SK-N-SH (cell line): ENCODE measurements around the gene GSE1. TPM values are rescaled to one million over a fixed set of nuclear protein-coding genes. Genes with fewer than 3 reads are reported as not detected.

Experiments used
- CTCF ChIA-PET: fragments of 300-600, 350-600 bp; formaldehyde crosslinking; extraction: SDS; loops from one replicate; lab custom pipeline; 2021; lab: Yijun Ruan, JAX
- POLR2A ChIA-PET: fragments of 350-600 bp; sonication (Branson Sonifier 250); formaldehyde crosslinking; extraction: SDS; loops from one replicate; lab custom pipeline; 2020; ENCODE audit warnings: antibody characterized with exemption, inconsistent platforms; lab: Yijun Ruan, JAX
- DNase-seq: peaks from one replicate; pipeline ENCODE4 v3.0.0; 2012
- H2AFZ ChIP-seq: fragments of 200-600 bp; sonication (generic); 2 replicates; pipeline ENCODE4 v1.8.1; 2016; ENCODE audit warnings: antibody characterized with exemption, mild to moderate bottlenecking, low read depth
- H3F3A ChIP-seq: fragments of 200-600 bp; sonication (generic); replicated peaks from 2 replicates; pipeline ENCODE3; 2016; ENCODE audit warnings: antibody characterized with exemption, mild to moderate bottlenecking; ENCODE audit not compliant: insufficient read depth
- H3K27ac ChIP-seq, 2 experiments: fragments of 200-500 bp in 1 of 2; fragments of 200-600 bp in 1 of 2; sonication (Bioruptor generic) in 1 of 2; sonication (generic), shearing (Covaris generic) in 1 of 2; 2 replicates each; pipeline versions ENCODE4 v1.5.1 to v1.6.1; 2014 to 2016; ENCODE audit warnings: low read depth in 2 of 2, inconsistent platforms in 1 of 2, low read length in 1 of 2, mild to moderate bottlenecking in 1 of 2, mixed read lengths in 1 of 2
- H3K27me3 ChIP-seq: fragments of 200-600 bp; sonication (generic), shearing (Covaris generic); 2 replicates; pipeline ENCODE4 v1.6.1; 2016; ENCODE audit warnings: mixed run types; ENCODE audit not compliant: insufficient read depth
- H3K36me3 ChIP-seq, 2 experiments: fragments of 200-500 bp in 1 of 2; fragments of 200-600 bp in 1 of 2; sonication (Bioruptor generic) in 1 of 2; sonication (generic) in 1 of 2; replicated peaks in 1 of 2; 2 replicates each; pipeline versions ENCODE3 to v1.5.1; 2014 to 2016; ENCODE audit warnings: low read length in 1 of 2, mild to moderate bottlenecking in 1 of 2; ENCODE audit not compliant: insufficient read depth in 2 of 2, control insufficient read depth in 1 of 2
- H3K4me1 ChIP-seq, 2 experiments: fragments of 200-500 bp in 1 of 2; fragments of 200-600 bp in 1 of 2; sonication (Bioruptor generic) in 1 of 2; sonication (generic), shearing (Covaris generic) in 1 of 2; 2 replicates each; pipeline versions ENCODE4 v1.5.1 to v1.6.1; 2014 to 2016; ENCODE audit warnings: low read depth in 1 of 2, low read length in 1 of 2, mixed run types in 1 of 2; ENCODE audit not compliant: insufficient read depth in 2 of 2, control insufficient read depth in 1 of 2
- H3K4me2 ChIP-seq: fragments of 200-600 bp; sonication (generic), shearing (Covaris generic); 2 replicates; pipeline ENCODE4 v1.6.1; 2017; ENCODE audit warnings: mixed run types
- H3K4me3 ChIP-seq, 2 experiments: fragments of 200-500 bp in 1 of 2; fragments of 200-600 bp in 1 of 2; sonication (Bioruptor generic) in 1 of 2; sonication (generic), shearing (Covaris generic) in 1 of 2; 2 replicates each; pipeline versions ENCODE4 v1.5.1 to v1.8.1; 2014 to 2016; ENCODE audit warnings: low read depth in 2 of 2, inconsistent platforms in 1 of 2, low read length in 1 of 2, mild to moderate bottlenecking in 1 of 2, mixed read lengths in 1 of 2, moderate library complexity in 1 of 2
- H3K79me2 ChIP-seq: fragments of 200-600 bp; sonication (generic); 2 replicates; pipeline ENCODE4 v1.8.1; 2017; ENCODE audit warnings: mild to moderate bottlenecking; ENCODE audit not compliant: insufficient read depth
- H3K9ac ChIP-seq: fragments of 200-600 bp; sonication (generic); 2 replicates; pipeline ENCODE4 v1.6.1; 2017; ENCODE audit warnings: mixed run types
- H3K9me2 ChIP-seq: fragments of 200-600 bp; sonication (generic); 2 replicates; pipeline ENCODE4 v1.6.1; 2017; ENCODE audit warnings: mixed run types
- H3K9me3 ChIP-seq: fragments of 200-600 bp; sonication (generic); 2 replicates; pipeline ENCODE4 v1.6.1; 2017; ENCODE audit warnings: mixed run types, mild to moderate bottlenecking, moderate library complexity
- H4K20me1 ChIP-seq: fragments of 200-600 bp; sonication (generic); 2 replicates; pipeline ENCODE4 v1.6.1; 2017; ENCODE audit warnings: mild to moderate bottlenecking, mixed run types; ENCODE audit not compliant: insufficient read depth
- CHD2 ChIP-seq: fragments of 150-350 bp; IDR thresholded peaks from 2 replicates; pipeline ENCODE4 v1.6.1; 2018; ENCODE audit warnings: low read length; ENCODE audit not compliant: partially characterized antibody
- ELF1 ChIP-seq: IDR thresholded peaks from 2 replicates; pipeline ENCODE4 v1.4.0; 2012
- EP300 ChIP-seq, 2 experiments: IDR thresholded peaks; 2 replicates each; pipeline versions ENCODE4 v1.4.0 to v1.6.1; 2012; ENCODE audit warnings: borderline replicate concordance in 1 of 2, low read depth in 1 of 2, low read length in 1 of 2
- EZH2phosphoT487 ChIP-seq: fragments of 200-600 bp; sonication (generic); IDR thresholded peaks from 2 replicates; pipeline ENCODE4 v1.6.1; 2017; ENCODE audit warnings: low read depth, mixed run types, mild to moderate bottlenecking, antibody characterized with exemption, moderate library complexity, borderline replicate concordance
- FOSL2 ChIP-seq: IDR thresholded peaks from 2 replicates; pipeline ENCODE4 v1.4.0; 2012; ENCODE audit warnings: low read depth, mild to moderate bottlenecking, moderate library complexity, borderline replicate concordance
- FOXM1 ChIP-seq: IDR thresholded peaks from 2 replicates; pipeline ENCODE4 v1.4.0; 2012; ENCODE audit warnings: low read depth, mild to moderate bottlenecking
- IRF3 ChIP-seq: fragments of 150-350 bp; IDR thresholded peaks from 2 replicates; pipeline ENCODE4 v1.6.1; 2016; ENCODE audit warnings: mild to moderate bottlenecking, low read depth, low read length
- MXI1 ChIP-seq: IDR thresholded peaks from 2 replicates; pipeline ENCODE4 v1.6.1; 2012; ENCODE audit warnings: mild to moderate bottlenecking, low read depth, low read length, improper control_type of control experiment
- NFIC ChIP-seq: IDR thresholded peaks from 2 replicates; pipeline ENCODE4 v1.4.0; 2012; ENCODE audit warnings: borderline replicate concordance
- RAD21 ChIP-seq: IDR thresholded peaks from 2 replicates; pipeline ENCODE4 v1.6.1; 2012; ENCODE audit warnings: mild to moderate bottlenecking, low read length
- RCOR1 ChIP-seq: fragments of 150-350 bp; IDR thresholded peaks from 2 replicates; pipeline ENCODE4 v1.6.1; 2017; ENCODE audit warnings: antibody characterized with exemption, low read length
- RFX5 ChIP-seq: IDR thresholded peaks from 2 replicates; pipeline ENCODE4 v1.6.1; 2012; ENCODE audit warnings: mild to moderate bottlenecking, improper control_type of control experiment, low read length
- SIN3A ChIP-seq: IDR thresholded peaks from 2 replicates; pipeline ENCODE4 v1.6.1; 2012; ENCODE audit warnings: low read depth, mild to moderate bottlenecking, low read length, moderate library complexity, borderline replicate concordance
- SMC3 ChIP-seq: IDR thresholded peaks from 2 replicates; pipeline ENCODE4 v1.6.1; 2012; ENCODE audit warnings: low read depth, low read length, improper control_type of control experiment
- TCF12 ChIP-seq: IDR thresholded peaks from 2 replicates; pipeline ENCODE4 v1.4.0; 2012
- USF2 ChIP-seq: fragments of 150-350 bp; IDR thresholded peaks from 2 replicates; pipeline ENCODE4 v1.6.1; 2017; ENCODE audit warnings: antibody characterized with exemption, low read length, low read depth, borderline replicate concordance
- YY1 ChIP-seq: IDR thresholded peaks from 2 replicates; pipeline ENCODE4 v1.4.0; 2012; ENCODE audit warnings: low read depth, mild to moderate bottlenecking
- ZBTB33 ChIP-seq: IDR thresholded peaks from 2 replicates; pipeline ENCODE4 v1.4.0; 2012; ENCODE audit warnings: low read depth, borderline replicate concordance
- WGBS: methylation state at CpG from one replicate; pipeline ENCODE4 v1.1.6; 2017; ENCODE audit warnings: low lambda C conversion rate; 5-methylcytosine and 5-hydroxymethylcytosine counted together
- polyA plus RNA-seq, 3 experiments: library from polyadenylated mRNA; depleted of rRNA; stranded (reverse); fragments of >200 nt; gene quantifications; 2 replicates each; pipeline ENCODE4 v1.2.3, GENCODE V29; 2012
- TF ChIP-seq, protein P1 (sequence below): fragments of 200-600 bp; sonication (generic); IDR thresholded peaks from 2 replicates; pipeline ENCODE4 v1.6.1; 2017; ENCODE audit warnings: antibody characterized with exemption, mild to moderate bottlenecking, moderate library complexity

GSE1 gene
- polyA plus RNA-seq, 1 of the 3 experiments (the other 2 are of a cell fraction), result 26.5 TPM

GRCh38 chr16:85641776-85642176, 28.7 kb downstream of the GSE1 start:
- 100% methylated on average over 2 of the region's 12 CpGs for WGBS
- CTCF ChIA-PET, result interaction anchor here (0.8 to 3.2 kb wide), 5 partner anchors 8 to 396 kb away, joined by 3 to 21 read pairs (median 5); no protein-coding TSS in a partner anchor
- POLR2A ChIA-PET, result interaction anchor here (0.6 to 1.2 kb wide), 2 partner anchors 17 to 319 kb away, joined by 3 read pairs; no protein-coding TSS in a partner anchor
- DNase-seq, result no peak
- peaks cover 0 to 28% of the 10 kb centered on the region in 2 experiments for H3K36me3 ChIP-seq
- no peak overlapping the region for H2AFZ ChIP-seq
- H3K27ac ChIP-seq, result no peak overlapping the region; a peak in 1 of 4 replicates
- H3K4me1 ChIP-seq, result peaks cover 0 to 70% of the 10 kb centered on the region in 2 experiments; a peak in 1 of 4 replicates
- no peaks in the 10 kb centered on the region for H3K9me3 ChIP-seq
- peaks cover 98% of the 10 kb centered on the region for H4K20me1 ChIP-seq
- TF ChIP-seq EZH2phosphoT487 (no peak), FOXM1 (no peak), MXI1 (no peak), YY1 (no peak), EP300 (IDR thresholded peaks at IDR 0.05; ENCODE audit: borderline replicate concordance in 1 of 2, low read depth in 1 of 2, low read length in 1 of 2) (no peak), NFIC (no peak), SMC3 (no peak), SIN3A (no peak), RFX5 (no peak), IRF3 (no peak), RAD21 (no peak), FOSL2 (no peak), ZBTB33 (no peak), TCF12 (no peak), RCOR1 (no peak), CHD2 (no peak), ELF1 (no peak), USF2 (no peak)
- TF ChIP-seq, protein P1, sequence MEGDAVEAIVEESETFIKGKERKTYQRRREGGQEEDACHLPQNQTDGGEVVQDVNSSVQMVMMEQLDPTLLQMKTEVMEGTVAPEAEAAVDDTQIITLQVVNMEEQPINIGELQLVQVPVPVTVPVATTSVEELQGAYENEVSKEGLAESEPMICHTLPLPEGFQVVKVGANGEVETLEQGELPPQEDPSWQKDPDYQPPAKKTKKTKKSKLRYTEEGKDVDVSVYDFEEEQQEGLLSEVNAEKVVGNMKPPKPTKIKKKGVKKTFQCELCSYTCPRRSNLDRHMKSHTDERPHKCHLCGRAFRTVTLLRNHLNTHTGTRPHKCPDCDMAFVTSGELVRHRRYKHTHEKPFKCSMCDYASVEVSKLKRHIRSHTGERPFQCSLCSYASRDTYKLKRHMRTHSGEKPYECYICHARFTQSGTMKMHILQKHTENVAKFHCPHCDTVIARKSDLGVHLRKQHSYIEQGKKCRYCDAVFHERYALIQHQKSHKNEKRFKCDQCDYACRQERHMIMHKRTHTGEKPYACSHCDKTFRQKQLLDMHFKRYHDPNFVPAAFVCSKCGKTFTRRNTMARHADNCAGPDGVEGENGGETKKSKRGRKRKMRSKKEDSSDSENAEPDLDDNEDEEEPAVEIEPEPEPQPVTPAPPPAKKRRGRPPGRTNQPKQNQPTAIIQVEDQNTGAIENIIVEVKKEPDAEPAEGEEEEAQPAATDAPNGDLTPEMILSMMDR, result no peak
- no peak overlapping the region for H3K4me2 ChIP-seq
- no peaks in the 10 kb centered on the region for H3K9me2 ChIP-seq
- no peak overlapping the region for H3K4me3 ChIP-seq
- H3K9ac ChIP-seq, result no peak overlapping the region
- H3F3A ChIP-seq, result no peaks in the 10 kb centered on the region
- H3K79me2 ChIP-seq, result peaks cover 18% of the 10 kb centered on the region; the same call in 1 of the 2 replicates
- H3K27me3 ChIP-seq, result no peaks in the 10 kb centered on the region
